Activated naive CD4-positive, alpha-beta T cell treated with anti-CD3 and anti-CD28 coated beads, Interleukin-2, amount 50 U/mL, for 72 hours (primary cell): ENCODE measurements around the gene PTPRD. TPM values are rescaled to one million over a fixed set of nuclear protein-coding genes. Genes with fewer than 3 reads are reported as not detected.

ENCODE experiments used
- ATAC-seq, 2 donors: fragments of 150-1000 bp; cut with Tn5 transposase; 2 replicates each; pipeline ENCODE4 v1.10.0; 2021; ENCODE audit warnings: mild to moderate bottlenecking in 2 of 2, moderate library complexity in 2 of 2
- DNase-seq, 2 donors: peaks; one replicate each; pipeline ENCODE4 v3.0.0; 2021 to 2022; ENCODE audit warnings: low spot score in 2 of 2
- H3K27ac Mint-ChIP-seq, 2 donors: one replicate each; pipeline ENCODE4 v1.8.0; 2022; ENCODE audit warnings: mild to moderate bottlenecking in 2 of 2, mixed read lengths in 2 of 2
- H3K36me3 Mint-ChIP-seq, 2 donors: one replicate each; pipeline ENCODE4 v1.8.0; 2022; ENCODE audit warnings: mixed read lengths in 2 of 2
- H3K9me3 Mint-ChIP-seq, 2 donors: one replicate each; pipeline ENCODE4 v1.8.0; 2022; ENCODE audit warnings: mixed read lengths in 2 of 2
- total RNA-seq, 2 donors: library from RNA; stranded (reverse); gene quantifications; one replicate each; pipeline ENCODE4 v1.2.3, GENCODE V29; 2022

PTPRD gene
- total RNA-seq, 2 donors from 2014 or later, result not detected

DNA sequence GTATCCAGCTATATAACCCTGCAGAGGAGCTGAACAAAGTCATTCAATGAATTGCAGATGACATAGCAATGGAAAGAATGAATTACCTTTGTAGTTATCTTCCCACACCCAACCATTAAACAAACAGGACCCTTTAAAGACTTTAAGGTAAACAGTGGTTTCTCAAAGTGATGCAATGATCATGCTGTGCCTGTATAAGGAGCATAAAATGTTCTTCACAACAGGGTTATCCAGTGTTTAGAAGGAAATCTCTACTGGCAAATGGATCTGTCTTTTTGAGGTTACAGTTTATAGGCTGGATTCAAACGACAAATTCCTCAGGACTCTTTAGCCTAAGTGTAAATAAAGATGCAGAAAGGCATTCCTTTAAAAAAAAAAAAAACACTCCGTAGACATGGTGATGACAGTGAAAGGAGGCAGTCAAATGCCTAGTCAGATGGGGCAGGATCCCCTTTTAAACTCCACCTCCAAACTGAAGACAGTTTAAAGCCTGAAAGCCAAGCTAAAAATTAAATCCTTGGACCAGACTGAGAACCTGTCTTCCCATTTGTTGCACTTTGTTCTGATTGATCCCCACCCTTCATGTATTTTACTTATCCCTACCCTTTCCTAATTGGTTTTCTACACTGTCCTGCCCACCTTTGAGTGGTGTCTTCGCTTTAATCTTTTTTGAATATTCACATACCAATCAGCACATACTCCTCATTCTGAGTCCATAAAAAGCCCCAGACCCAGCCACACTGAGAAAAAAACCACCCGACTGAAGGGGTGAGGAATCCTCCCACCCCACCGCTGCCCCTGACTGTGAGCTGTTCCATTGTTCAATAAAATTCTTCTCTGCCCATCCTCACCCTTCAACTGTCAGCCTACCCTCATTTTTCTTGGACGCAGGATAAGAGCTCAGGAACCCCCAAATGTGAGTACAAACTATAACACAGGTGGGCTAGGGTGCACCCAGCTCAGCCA lies 2052.0 kb downstream of the PTPRD start:
- DNase-seq, result no peak
- no peaks in the 10 kb centered on the region for H3K36me3 Mint-ChIP-seq
- H3K9me3 Mint-ChIP-seq, result no peaks in the 10 kb centered on the region
- ATAC-seq, result no peak
- H3K27ac Mint-ChIP-seq, result no peak overlapping the region

DNA sequence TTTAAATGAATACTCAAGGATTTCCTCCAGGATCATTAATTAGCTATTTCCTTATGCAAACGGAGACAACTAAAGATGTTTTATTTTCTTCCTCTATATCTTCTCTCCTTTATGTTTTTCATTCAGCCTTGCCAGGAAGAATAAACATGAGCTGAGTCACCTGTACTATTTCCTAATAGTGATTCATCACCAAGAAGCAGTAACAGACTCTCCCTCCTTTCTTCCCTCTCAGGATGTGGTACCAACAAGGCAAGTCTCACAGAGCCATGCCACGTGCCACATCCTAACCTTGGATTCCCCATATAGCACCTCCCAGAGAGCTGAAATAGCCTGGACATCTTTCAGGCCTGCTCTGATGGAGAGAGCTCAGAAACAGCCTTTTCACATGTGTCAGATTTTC lies 2054.6 kb downstream of the PTPRD start:
- Mint-ChIP-seq H3K9me3 (no peaks in the 10 kb centered on the region), H3K36me3 (no peaks in the 10 kb centered on the region), H3K27ac (no peak overlapping the region)
- DNase-seq (no peak), ATAC-seq (no peak)

DNA sequence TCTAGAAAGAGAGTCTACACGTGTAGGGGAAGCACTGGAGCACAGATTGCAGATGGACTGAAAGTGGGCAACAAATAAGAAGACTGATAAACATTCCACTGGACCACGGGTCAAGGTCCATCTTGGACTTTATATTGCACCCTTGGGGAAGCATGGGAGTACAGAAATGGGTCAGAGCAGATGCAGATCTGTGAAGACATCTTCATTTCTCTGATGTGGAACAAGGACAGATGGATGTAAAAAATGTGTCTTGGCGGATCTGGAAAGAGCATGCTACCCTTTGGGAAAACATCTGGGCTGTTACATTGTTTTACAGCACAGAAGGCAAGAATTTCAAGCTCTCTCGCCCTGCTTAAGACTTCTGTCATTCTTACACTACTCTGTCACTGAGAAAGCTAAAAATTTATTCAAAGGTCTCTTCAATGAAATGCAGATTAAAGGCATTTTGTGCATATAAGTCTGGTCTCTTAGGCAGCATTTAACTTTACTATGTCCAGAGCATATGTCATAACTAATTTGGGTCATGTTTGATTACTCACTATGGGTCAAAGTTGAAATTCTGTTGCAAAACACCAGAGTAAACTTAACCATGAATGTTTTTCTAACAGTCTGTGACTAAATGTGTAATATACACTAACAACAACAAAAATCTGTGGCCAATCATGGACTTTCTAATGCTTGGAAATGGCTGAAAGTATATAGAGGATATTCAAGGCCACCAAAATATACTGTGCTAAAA lies 2056.9 kb downstream of the PTPRD start:
- Mint-ChIP-seq H3K9me3 (no peaks in the 10 kb centered on the region), H3K36me3 (no peaks in the 10 kb centered on the region), H3K27ac (no peak overlapping the region)
- DNase-seq (no peak), ATAC-seq (no peak)

DNA sequence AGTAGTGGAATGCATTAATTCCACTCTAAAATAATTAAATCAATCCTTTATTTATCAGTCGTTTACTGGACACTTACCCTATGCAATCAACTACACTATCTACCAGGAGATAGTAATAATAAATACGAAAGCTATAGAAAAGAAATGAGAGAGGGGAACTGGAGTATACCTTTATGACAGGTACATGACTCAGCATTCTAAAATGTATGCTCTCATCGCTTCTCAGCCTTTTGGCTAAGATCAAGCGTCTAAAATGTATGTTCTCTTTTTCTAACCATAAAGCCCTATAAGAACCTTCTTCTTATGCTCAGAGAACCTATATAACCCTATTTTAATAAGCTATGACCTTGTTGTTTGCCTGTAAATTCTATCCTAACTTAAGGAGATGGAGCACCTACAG lies 2059.4 kb downstream of the PTPRD start:
- no peaks in the 10 kb centered on the region for H3K36me3 Mint-ChIP-seq

DNA sequence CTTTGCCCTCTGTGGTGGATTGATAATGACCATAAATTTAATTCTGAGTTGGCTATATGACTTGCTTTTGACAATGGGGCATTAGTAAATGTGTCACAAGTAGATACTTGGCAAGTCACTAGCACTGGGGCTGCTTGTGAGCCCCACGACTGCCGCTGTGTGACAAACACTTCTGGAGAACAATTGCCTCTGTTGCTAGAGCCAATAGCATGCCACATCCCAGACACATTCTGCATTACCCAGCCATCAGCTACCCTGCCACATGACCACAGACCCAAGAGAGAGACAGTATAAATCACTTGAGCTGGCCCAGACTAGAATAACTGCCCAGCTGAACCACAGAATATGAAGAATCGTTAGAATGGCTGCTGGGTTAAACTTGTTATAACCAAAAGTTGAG lies 2060.1 kb downstream of the PTPRD start:
- Mint-ChIP-seq H3K27ac (no peak overlapping the region), H3K9me3 (no peaks in the 10 kb centered on the region), H3K36me3 (no peaks in the 10 kb centered on the region)
- DNase-seq, result no peak
- ATAC-seq, result no peak

More for the DNA sequence above, 2059.4 kb downstream of the PTPRD start:
- ATAC-seq (no peak), DNase-seq (no peak)
- no peaks in the 10 kb centered on the region for H3K9me3 Mint-ChIP-seq
- no peak overlapping the region for H3K27ac Mint-ChIP-seq

DNA sequence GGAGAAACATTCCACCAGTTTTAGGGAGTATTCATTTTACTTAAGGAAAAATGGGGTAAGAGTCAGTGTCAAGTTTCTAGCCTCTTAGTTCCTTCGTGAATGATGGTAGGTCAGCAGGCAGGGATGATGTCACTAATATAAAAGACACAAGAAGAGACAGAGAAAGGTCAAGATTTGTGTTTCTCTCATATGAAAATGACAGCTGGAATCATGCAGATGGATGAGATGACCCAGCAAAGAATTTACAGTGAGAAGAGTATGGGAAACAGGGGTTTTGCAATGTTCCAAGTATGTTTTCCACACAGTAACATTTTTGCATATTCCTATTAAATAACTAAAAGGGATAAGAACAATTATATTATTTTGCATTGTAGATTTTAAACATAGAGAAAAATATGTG lies 2063.6 kb downstream of the PTPRD start:
- ATAC-seq, result no peak
- Mint-ChIP-seq H3K9me3 (no peaks in the 10 kb centered on the region), H3K36me3 (no peaks in the 10 kb centered on the region), H3K27ac (no peak overlapping the region)
- no peak for DNase-seq

DNA sequence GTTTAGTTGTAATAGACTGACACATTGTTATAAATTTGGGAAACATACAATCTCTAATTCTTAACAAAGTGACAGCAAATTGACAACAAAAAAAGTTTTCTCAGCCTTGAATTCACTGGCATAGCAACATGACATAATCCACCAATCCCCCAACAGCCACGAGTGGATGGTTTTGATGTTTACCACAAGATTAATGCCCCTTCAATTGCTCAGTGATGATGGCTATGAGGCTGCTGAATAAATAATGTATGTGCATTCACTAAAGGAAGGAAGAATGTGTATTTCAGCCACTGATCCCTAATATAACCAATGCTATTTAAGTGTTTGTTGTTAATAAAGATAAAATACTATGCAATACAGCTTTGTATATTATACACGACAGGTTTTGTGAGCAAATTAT lies 2069.6 kb downstream of the PTPRD start:
- no peak for DNase-seq
- ATAC-seq, result no peak
- no peak overlapping the region for H3K27ac Mint-ChIP-seq
- H3K36me3 Mint-ChIP-seq, result no peaks in the 10 kb centered on the region
- no peaks in the 10 kb centered on the region for H3K9me3 Mint-ChIP-seq

DNA sequence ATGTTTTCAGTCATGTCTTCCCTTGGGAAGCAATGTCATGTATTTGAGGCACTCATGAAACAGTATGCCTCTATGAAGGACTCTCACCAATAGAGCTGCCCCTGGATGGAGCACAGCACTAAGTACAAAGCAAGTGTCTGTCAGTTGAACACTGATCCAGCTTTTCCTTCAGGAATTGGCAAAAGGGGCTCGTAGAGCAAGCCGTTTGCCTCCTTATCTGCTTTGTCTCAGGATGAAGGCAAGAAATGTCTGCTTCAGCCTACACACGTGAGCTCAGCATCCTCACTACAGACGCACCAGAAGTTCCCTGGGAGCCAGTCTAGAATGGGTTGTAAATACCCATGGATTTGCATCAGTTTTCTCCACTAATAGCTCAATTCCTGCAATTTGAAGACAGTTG lies 2070.3 kb downstream of the PTPRD start:
- Mint-ChIP-seq H3K27ac (no peak overlapping the region), H3K9me3 (no peaks in the 10 kb centered on the region), H3K36me3 (no peaks in the 10 kb centered on the region)
- no peak for ATAC-seq
- no peak for DNase-seq

DNA sequence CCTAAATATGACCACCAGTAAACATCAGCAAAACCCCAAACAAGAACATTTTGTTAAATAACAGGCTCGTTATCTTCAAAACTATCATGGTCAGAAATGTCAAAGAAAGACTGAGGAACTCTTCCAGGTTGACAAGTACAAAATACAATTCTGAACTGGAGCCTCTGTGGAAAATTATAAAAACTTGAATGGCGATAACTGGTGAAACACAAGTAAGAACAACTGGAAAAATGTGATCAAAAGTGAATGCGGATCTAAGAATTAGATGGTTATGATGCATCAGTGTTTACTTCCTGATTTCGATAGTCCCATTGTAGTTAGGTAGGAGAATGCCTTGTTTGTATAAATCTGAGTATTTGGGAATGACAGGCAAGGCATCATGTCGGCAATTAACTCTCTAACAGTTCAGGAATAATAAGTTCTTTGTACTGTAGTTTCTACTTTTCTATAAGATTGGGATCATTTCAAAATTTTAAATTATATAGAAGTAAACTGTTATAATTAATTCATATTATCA lies 2073.1 kb downstream of the PTPRD start:
- H3K36me3 Mint-ChIP-seq, result no peaks in the 10 kb centered on the region
- no peak for ATAC-seq
- H3K9me3 Mint-ChIP-seq, result no peaks in the 10 kb centered on the region
- no peak overlapping the region for H3K27ac Mint-ChIP-seq
- no peak for DNase-seq

DNA sequence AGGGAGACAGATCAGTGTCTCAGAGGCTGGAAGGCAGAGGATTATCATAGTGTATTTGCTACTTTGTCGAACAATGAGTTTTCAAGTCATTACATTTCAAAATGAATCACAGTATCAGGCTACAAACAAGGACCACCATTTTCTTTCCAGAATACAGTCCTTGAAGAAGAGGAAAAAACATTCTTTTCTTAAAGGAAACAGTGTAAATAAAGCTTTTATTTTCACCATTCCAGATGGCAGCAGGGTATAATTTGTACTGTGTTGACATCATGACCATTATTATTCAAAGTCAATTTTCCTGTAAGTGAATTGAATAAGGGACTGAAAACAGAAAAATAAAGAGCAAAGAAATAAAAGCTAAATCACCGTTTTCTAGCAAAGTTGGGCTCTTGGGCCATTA lies 2076.0 kb downstream of the PTPRD start:
- Mint-ChIP-seq H3K36me3 (no peaks in the 10 kb centered on the region), H3K27ac (no peak overlapping the region), H3K9me3 (no peaks in the 10 kb centered on the region)
- ATAC-seq (no peak), DNase-seq (no peak)

DNA sequence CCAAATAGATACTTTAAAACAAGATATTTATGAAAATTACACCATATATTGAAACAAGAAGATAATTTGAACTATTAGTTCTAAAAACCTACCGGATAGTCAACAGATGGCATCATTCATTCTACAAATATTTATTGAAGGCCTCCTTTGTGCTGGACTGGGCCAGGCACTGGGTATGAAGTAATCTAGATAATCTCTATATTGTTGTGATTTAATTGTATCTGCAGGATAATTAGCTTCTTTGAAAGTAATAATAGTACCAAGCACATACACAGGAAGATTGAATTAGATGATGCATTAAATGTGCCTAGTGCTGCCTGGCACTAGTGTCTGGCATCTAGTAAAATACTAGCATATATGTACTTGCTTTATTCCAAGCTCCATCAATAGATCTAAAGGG lies 2078.0 kb downstream of the PTPRD start:
- no peak for ATAC-seq
- H3K36me3 Mint-ChIP-seq, result no peaks in the 10 kb centered on the region
- DNase-seq, result no peak
- no peaks in the 10 kb centered on the region for H3K9me3 Mint-ChIP-seq
- no peak overlapping the region for H3K27ac Mint-ChIP-seq

DNA sequence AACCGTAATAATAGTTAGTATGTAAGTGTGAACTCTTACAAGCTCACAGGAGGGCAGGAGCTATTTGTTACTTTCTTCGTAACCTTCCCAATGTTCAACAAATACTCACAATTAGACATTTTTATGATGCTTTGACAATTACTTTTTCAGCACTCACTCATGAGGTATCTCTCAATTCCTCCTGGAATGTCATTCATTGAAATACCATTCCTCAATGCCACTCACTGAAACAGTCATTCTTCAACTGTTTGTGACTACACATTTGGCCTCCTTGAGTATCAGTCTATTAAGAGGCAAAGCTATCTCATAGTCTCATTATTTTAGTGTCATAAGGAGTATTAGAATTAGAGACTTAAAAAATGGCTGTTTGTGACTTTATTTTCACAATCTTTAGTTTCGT lies 2079.1 kb downstream of the PTPRD start:
- Mint-ChIP-seq H3K36me3 (no peaks in the 10 kb centered on the region), H3K27ac (no peak overlapping the region), H3K9me3 (no peaks in the 10 kb centered on the region)
- ATAC-seq (no peak), DNase-seq (no peak)

DNA sequence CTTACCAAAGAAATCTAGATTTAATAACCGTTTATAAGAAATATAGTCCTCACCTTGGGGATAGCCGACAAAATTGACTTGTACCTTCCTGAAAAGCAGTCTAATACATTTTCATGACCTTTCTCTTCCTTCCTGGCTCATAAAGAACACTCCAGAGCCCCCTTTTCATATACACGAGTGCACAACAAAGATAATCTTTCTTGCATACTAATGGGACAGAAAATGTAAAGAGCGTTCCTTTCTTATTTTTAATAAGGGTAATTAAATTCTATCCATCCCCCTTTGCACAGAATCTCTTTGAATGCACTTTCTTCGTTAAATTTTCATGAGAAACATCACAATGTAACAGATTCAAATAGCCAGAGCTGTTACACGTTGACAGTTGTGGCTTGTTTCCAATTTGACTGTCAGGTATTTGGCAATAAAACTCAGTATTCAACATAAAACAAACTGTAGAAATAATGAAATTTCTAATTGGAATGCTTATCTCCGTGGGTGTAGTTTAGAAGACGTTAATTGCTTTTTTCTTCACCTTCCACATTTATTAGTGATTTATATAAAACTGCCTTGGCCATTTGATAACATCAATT lies 2080.9 kb downstream of the PTPRD start:
- no peaks in the 10 kb centered on the region for H3K36me3 Mint-ChIP-seq
- ATAC-seq (no peak), DNase-seq (no peak)
- peaks cover 0 to 3% of the 10 kb centered on the region in 2 donors for H3K9me3 Mint-ChIP-seq
- no peak overlapping the region for H3K27ac Mint-ChIP-seq

DNA sequence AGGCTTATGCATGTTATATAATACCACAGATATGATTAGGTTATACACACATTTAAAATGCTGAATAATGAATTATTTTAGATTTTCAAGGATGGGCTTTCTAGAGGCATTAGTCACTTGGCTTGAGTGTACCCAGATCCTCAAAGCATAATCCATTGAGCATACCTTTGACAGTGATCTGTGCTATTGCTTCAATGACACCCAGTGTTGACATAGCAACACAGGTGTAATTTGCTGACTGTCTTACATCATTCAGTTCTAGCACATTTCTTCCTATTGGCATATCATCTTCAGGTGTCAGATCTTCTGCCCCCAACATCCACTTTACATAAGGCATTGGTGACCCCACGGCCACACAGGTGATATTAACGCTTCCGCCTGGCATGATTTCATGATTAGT lies 2091.7 kb downstream of the PTPRD start:
- Mint-ChIP-seq H3K27ac (no peak overlapping the region), H3K9me3 (no peaks in the 10 kb centered on the region), H3K36me3 (no peaks in the 10 kb centered on the region)
- ATAC-seq (no peak), DNase-seq (no peak)

DNA sequence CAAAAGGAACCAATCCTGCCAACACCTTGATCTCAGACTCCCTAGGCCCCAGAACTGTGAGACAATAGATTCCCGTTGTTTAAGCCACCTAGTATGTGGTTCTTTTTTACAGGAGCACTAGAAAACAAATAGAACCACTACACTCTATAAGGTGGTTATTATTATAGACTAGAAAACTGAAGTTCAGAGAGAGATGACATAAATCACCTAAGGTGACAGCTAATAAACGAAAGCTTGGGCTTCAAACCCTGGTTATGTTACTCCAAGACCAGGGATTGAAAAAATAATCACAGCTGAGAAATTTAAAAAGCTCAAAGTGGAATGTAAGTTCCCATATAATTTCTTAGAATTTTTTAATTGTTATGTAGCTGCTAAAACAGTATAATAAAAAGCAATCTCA lies 2097.1 kb downstream of the PTPRD start:
- Mint-ChIP-seq H3K27ac (no peak overlapping the region), H3K9me3 (no peaks in the 10 kb centered on the region), H3K36me3 (no peaks in the 10 kb centered on the region)
- no peak for DNase-seq
- no peak for ATAC-seq

DNA sequence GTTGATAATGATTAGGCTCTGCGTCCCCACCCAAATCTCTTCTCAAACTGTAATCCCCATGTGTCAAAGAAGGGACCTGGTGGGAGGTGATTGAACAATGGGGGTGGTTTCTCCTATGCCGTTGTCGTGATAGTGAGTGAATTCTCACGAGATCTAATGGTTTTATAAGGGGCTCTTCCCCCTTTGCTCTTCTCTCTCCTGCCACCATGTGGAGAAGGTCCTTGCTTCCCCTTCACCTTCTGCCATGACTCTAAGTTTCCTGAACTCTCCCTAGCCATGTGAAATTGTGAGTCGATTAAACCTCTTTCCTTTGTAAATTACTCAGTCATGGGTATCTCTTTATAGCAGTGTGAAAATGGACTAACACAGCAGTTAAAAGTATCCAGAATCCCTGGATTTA lies 2098.0 kb downstream of the PTPRD start:
- Mint-ChIP-seq H3K9me3 (no peaks in the 10 kb centered on the region), H3K27ac (no peak overlapping the region), H3K36me3 (no peaks in the 10 kb centered on the region)
- DNase-seq, result no peak
- ATAC-seq, result no peak

DNA sequence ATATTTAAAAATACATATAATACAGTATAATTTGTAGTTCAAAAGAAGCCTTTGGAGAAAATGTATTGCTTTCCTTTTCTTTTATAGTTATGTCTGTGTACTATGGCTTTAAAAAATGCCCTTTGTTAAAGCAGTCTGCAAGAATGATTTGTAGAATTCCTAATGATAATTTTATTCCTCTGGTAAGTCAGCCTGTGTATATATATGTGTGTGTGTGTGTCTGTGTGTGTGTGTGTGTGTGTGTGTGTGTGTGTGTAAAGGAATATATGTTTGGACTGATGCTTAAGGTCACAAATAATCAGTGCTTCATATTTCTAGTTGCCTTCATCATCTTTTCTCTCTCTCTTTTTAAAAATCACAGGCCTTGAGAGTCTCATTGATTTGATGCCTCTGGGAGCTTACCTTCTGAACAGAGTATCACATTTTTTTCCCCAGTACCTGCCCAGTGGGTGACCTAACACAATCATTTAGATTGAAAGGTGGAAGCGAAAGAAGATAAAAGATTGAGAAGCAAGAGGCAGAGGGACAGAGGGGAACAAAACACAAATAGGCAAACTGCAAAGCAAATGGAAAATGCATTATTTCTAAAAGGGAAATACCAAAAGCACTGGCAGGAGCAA lies 2104.0 kb downstream of the PTPRD start:
- Mint-ChIP-seq H3K27ac (no peak overlapping the region), H3K9me3 (no peaks in the 10 kb centered on the region), H3K36me3 (no peaks in the 10 kb centered on the region)
- DNase-seq, result no peak
- no peak for ATAC-seq
